ENCODE data around the gene TNIP3.
A peak's percentile ranks its signal among the peaks of the same experiment; 100 is the strongest.
"Not testable (repeated sequence)": the region's sequence is repeated elsewhere in the genome, so short reads cannot be mapped to it uniquely, and the experiment has no call there.

Gene TNIP3

GRCh38 chr4:121176082-121176934 lies 12.2 kb upstream of the TNIP3 start:
- no peak overlapping the region for H3K4me3 ChIP-seq (ENCODE audit: low read depth in 1 of 2, low read length in 2 of 2)
- H3K36me3 ChIP-seq (ENCODE audit: insufficient read depth, low read length) = no peaks in the 10 kb centered on the region
- H3K27me3 ChIP-seq (ENCODE audit: control insufficient read depth in 1 of 2, insufficient read depth in 2 of 2, low read length in 2 of 2) = no peaks in the 10 kb centered on the region
- H3K4me1 ChIP-seq (ENCODE audit: insufficient read depth, low read length) = no peaks in the 10 kb centered on the region
- H3K9ac ChIP-seq (ENCODE audit: low read length) = no peak overlapping the region
- no peaks in the 10 kb centered on the region for H3K9me3 ChIP-seq (ENCODE audit: low read length)
- no peak overlapping the region for H3K27ac ChIP-seq (ENCODE audit: low read depth, low read length)

- not testable (repeated sequence) for H3K9me3 ChIP-seq (ENCODE audit: low read length); H3K4me1 ChIP-seq (ENCODE audit: insufficient read depth, low read length); H3K27ac ChIP-seq (ENCODE audit: low read depth, low read length); H3K9ac ChIP-seq (ENCODE audit: low read length); H3K36me3 ChIP-seq (ENCODE audit: insufficient read depth, low read length); H3K4me3 ChIP-seq (ENCODE audit: low read depth in 1 of 2, low read length in 2 of 2); H3K27me3 ChIP-seq (ENCODE audit: control insufficient read depth in 1 of 2, insufficient read depth in 2 of 2, low read length in 2 of 2)
Measured at GRCh38 chr4:121171477-121171876, 7.4 kb upstream of the TNIP3 start.

GRCh38 chr4:121168446-121169281 lies 4.5 kb upstream of the TNIP3 start:
- no peak overlapping the region for H3K4me3 ChIP-seq (ENCODE audit: low read depth in 1 of 2, low read length in 2 of 2)
- H3K36me3 ChIP-seq (ENCODE audit: insufficient read depth, low read length) = no peaks in the 10 kb centered on the region
- H3K27ac ChIP-seq (ENCODE audit: low read depth, low read length) = no peak overlapping the region
- no peaks in the 10 kb centered on the region for H3K4me1 ChIP-seq (ENCODE audit: insufficient read depth, low read length)
- no peak overlapping the region for H3K9ac ChIP-seq (ENCODE audit: low read length)
- no peaks in the 10 kb centered on the region for H3K9me3 ChIP-seq (ENCODE audit: low read length)
- H3K27me3 ChIP-seq (ENCODE audit: control insufficient read depth in 1 of 2, insufficient read depth in 2 of 2, low read length in 2 of 2) = no peaks in the 10 kb centered on the region

GRCh38 chr4:121166976-121167375 lies 2.9 kb upstream of the TNIP3 start:
- Histone ChIP-seq H3K4me3 (ENCODE audit: low read depth in 1 of 2, low read length in 2 of 2) (no peak overlapping the region), H3K27ac (ENCODE audit: low read depth, low read length) (no peak overlapping the region), H3K27me3 (ENCODE audit: control insufficient read depth in 1 of 2, insufficient read depth in 2 of 2, low read length in 2 of 2) (no peaks in the 10 kb centered on the region), H3K4me1 (ENCODE audit: insufficient read depth, low read length) (no peaks in the 10 kb centered on the region), H3K9ac (ENCODE audit: low read length) (no peak overlapping the region), H3K36me3 (ENCODE audit: insufficient read depth, low read length) (no peaks in the 10 kb centered on the region), H3K9me3 (ENCODE audit: low read length) (no peaks in the 10 kb centered on the region)

GRCh38 chr4:121165206-121165605 lies 1.1 kb upstream of the TNIP3 start:
- Histone ChIP-seq H3K4me3 (ENCODE audit: low read depth in 1 of 2, low read length in 2 of 2) (no peak overlapping the region), H3K36me3 (ENCODE audit: insufficient read depth, low read length) (no peaks in the 10 kb centered on the region), H3K9ac (ENCODE audit: low read length) (no peak overlapping the region)

GRCh38 chr4:121156822-121157769 lies 7.0 kb downstream of the TNIP3 start:
- Histone ChIP-seq H3K36me3 (ENCODE audit: insufficient read depth, low read length) (no peaks in the 10 kb centered on the region), H3K27ac (ENCODE audit: low read depth, low read length) (no peak overlapping the region), H3K4me1 (ENCODE audit: insufficient read depth, low read length) (peaks cover 5% of the 10 kb centered on the region), H3K9ac (ENCODE audit: low read length) (no peak overlapping the region), H3K9me3 (ENCODE audit: low read length) (no peaks in the 10 kb centered on the region), H3K27me3 (ENCODE audit: control insufficient read depth in 1 of 2, insufficient read depth in 2 of 2, low read length in 2 of 2) (no peaks in the 10 kb centered on the region), H3K4me3 (ENCODE audit: low read depth in 1 of 2, low read length in 2 of 2) (peak overlapping the region; percentile 64)

More at GRCh38 chr4:121165206-121165605, 1.1 kb upstream of the TNIP3 start:
- H3K4me1 ChIP-seq (ENCODE audit: insufficient read depth, low read length) = no peaks in the 10 kb centered on the region
- no peaks in the 10 kb centered on the region for H3K9me3 ChIP-seq (ENCODE audit: low read length)
- H3K27me3 ChIP-seq (ENCODE audit: control insufficient read depth in 1 of 2, insufficient read depth in 2 of 2, low read length in 2 of 2) = no peaks in the 10 kb centered on the region
- H3K27ac ChIP-seq (ENCODE audit: low read depth, low read length) = no peak overlapping the region

- Histone ChIP-seq H3K27ac (ENCODE audit: low read depth, low read length) (no peak overlapping the region), H3K4me3 (ENCODE audit: low read depth in 1 of 2, low read length in 2 of 2) (no peak overlapping the region)
Measured at GRCh38 chr4:121155893-121156292, 8.2 kb downstream of the TNIP3 start.

GRCh38 chr4:121154103-121154515 lies 10.0 kb downstream of the TNIP3 start:
- H3K9ac ChIP-seq (ENCODE audit: low read length) = no peak overlapping the region
- H3K4me1 ChIP-seq (ENCODE audit: insufficient read depth, low read length) = peaks cover 5% of the 10 kb centered on the region
- H3K9me3 ChIP-seq (ENCODE audit: low read length) = no peaks in the 10 kb centered on the region
- H3K4me3 ChIP-seq (ENCODE audit: low read depth in 1 of 2, low read length in 2 of 2) = no peak overlapping the region
- H3K36me3 ChIP-seq (ENCODE audit: insufficient read depth, low read length) = no peaks in the 10 kb centered on the region
- no peaks in the 10 kb centered on the region for H3K27me3 ChIP-seq (ENCODE audit: control insufficient read depth in 1 of 2, insufficient read depth in 2 of 2, low read length in 2 of 2)
- H3K27ac ChIP-seq (ENCODE audit: low read depth, low read length) = no peak overlapping the region

More at GRCh38 chr4:121155893-121156292, 8.2 kb downstream of the TNIP3 start:
- Histone ChIP-seq H3K9me3 (ENCODE audit: low read length) (no peaks in the 10 kb centered on the region), H3K9ac (ENCODE audit: low read length) (no peak overlapping the region), H3K27me3 (ENCODE audit: control insufficient read depth in 1 of 2, insufficient read depth in 2 of 2, low read length in 2 of 2) (no peaks in the 10 kb centered on the region), H3K4me1 (ENCODE audit: insufficient read depth, low read length) (peaks cover 5% of the 10 kb centered on the region), H3K36me3 (ENCODE audit: insufficient read depth, low read length) (no peaks in the 10 kb centered on the region)

GRCh38 chr4:121151942-121152341 lies 12.2 kb downstream of the TNIP3 start:
- H3K9me3 ChIP-seq (ENCODE audit: low read length) = no peaks in the 10 kb centered on the region
- H3K4me3 ChIP-seq (ENCODE audit: low read depth in 1 of 2, low read length in 2 of 2) = no peak overlapping the region
- H3K4me1 ChIP-seq (ENCODE audit: insufficient read depth, low read length) = no peaks in the 10 kb centered on the region
- no peak overlapping the region for H3K27ac ChIP-seq (ENCODE audit: low read depth, low read length)
- no peaks in the 10 kb centered on the region for H3K36me3 ChIP-seq (ENCODE audit: insufficient read depth, low read length)
- no peak overlapping the region for H3K9ac ChIP-seq (ENCODE audit: low read length)
- H3K27me3 ChIP-seq (ENCODE audit: control insufficient read depth in 1 of 2, insufficient read depth in 2 of 2, low read length in 2 of 2) = no peaks in the 10 kb centered on the region

GRCh38 chr4:121150486-121150885 lies 13.6 kb downstream of the TNIP3 start:
- Histone ChIP-seq H3K4me3 (ENCODE audit: low read depth in 1 of 2, low read length in 2 of 2) (no peak overlapping the region), H3K9ac (ENCODE audit: low read length) (no peak overlapping the region), H3K4me1 (ENCODE audit: insufficient read depth, low read length) (no peaks in the 10 kb centered on the region), H3K27me3 (ENCODE audit: control insufficient read depth in 1 of 2, insufficient read depth in 2 of 2, low read length in 2 of 2) (no peaks in the 10 kb centered on the region), H3K36me3 (ENCODE audit: insufficient read depth, low read length) (no peaks in the 10 kb centered on the region), H3K9me3 (ENCODE audit: low read length) (no peaks in the 10 kb centered on the region), H3K27ac (ENCODE audit: low read depth, low read length) (no peak overlapping the region)

GRCh38 chr4:121150003-121150402 lies 14.1 kb downstream of the TNIP3 start:
- no peaks in the 10 kb centered on the region for H3K36me3 ChIP-seq (ENCODE audit: insufficient read depth, low read length)
- H3K4me3 ChIP-seq (ENCODE audit: low read depth in 1 of 2, low read length in 2 of 2) = no peak overlapping the region
- no peaks in the 10 kb centered on the region for H3K27me3 ChIP-seq (ENCODE audit: control insufficient read depth in 1 of 2, insufficient read depth in 2 of 2, low read length in 2 of 2)
- no peaks in the 10 kb centered on the region for H3K9me3 ChIP-seq (ENCODE audit: low read length)
- no peak overlapping the region for H3K9ac ChIP-seq (ENCODE audit: low read length)
- H3K4me1 ChIP-seq (ENCODE audit: insufficient read depth, low read length) = no peaks in the 10 kb centered on the region
- H3K27ac ChIP-seq (ENCODE audit: low read depth, low read length) = no peak overlapping the region
